HepG2 (cell line): ENCODE results near the gene PFN1. TPM values are rescaled to one million over a fixed set of nuclear protein-coding genes. Genes with fewer than 3 reads are reported as not detected.

Experiments
- ATAC-seq: fragments of 200-7000 bp; cut with Tn5 transposase; 3 replicates; pipeline ENCODE4 v1.9.1; 2020; ENCODE audit warnings: mild to moderate bottlenecking, moderate library complexity
- BruUV-seq: library from RNA; stranded (reverse); fragments of 400-500 nt; replicated peaks from 2 replicates; lab custom pipeline; 2021; lab: Mats Ljungman, UMichigan
- CTCF ChIA-PET: fragments of 300-600 bp; formaldehyde crosslinking; extraction: SDS; loops from one replicate; lab custom pipeline; 2021; ENCODE audit warnings: low total read pairs, inconsistent platforms, low intra/inter-chr PET ratio; lab: Yijun Ruan, JAX
- POLR2A ChIA-PET: fragments of 350-600 bp; sonication (Branson Sonifier 250); formaldehyde crosslinking; loops from one replicate; lab custom pipeline; 2020; ENCODE audit warnings: antibody characterized with exemption, inconsistent platforms; lab: Yijun Ruan, JAX
- DNase-seq: peaks from one replicate; pipeline ENCODE4 v3.0.0-alpha.2; 2015; ENCODE audit warnings: low spot score
- FAIRE-seq: peaks from 3 replicates; lab custom pipeline; 2011; peaks lifted over from hg19 to GRCh38; lab: Jason Lieb, UNC
- H2AFZ ChIP-seq: one replicate; pipeline ENCODE4 v1.6.1; 2011; ENCODE audit warnings: low read length, inconsistent platforms
- H3K27ac ChIP-seq: fragments of 300-600 bp; 3 replicates; pipeline ENCODE4 v1.8.0; 2011; ENCODE audit warnings: mixed run types, mild to moderate bottlenecking, mixed read lengths, low read length, inconsistent platforms; ENCODE audit not compliant: insufficient read depth; ENCODE audit errors: extremely low read length
- H3K27me3 ChIP-seq, 2 experiments: fragments of 200-600 bp in 1 of 2; 2 replicates in 1 of 2; 3 replicates in 1 of 2; pipeline versions ENCODE4 v1.6.0 to v1.8.0; 2011; ENCODE audit warnings: low read length in 2 of 2, mild to moderate bottlenecking in 2 of 2, moderate library complexity in 2 of 2, inconsistent platforms in 1 of 2; ENCODE audit not compliant: insufficient read depth in 2 of 2, control insufficient read depth in 1 of 2
- H3K36me3 ChIP-seq, 2 experiments: fragments of 200-600 bp in 1 of 2; replicated peaks in 1 of 2; 2 replicates in 1 of 2; 3 replicates in 1 of 2; pipeline versions ENCODE4 v1.5.1 to v1.8.0; 2011; ENCODE audit warnings: low read length in 2 of 2, inconsistent platforms in 1 of 2; ENCODE audit not compliant: insufficient read depth in 2 of 2, control insufficient read depth in 1 of 2
- H3K4me1 ChIP-seq: 2 replicates; pipeline ENCODE4 v1.5.1; 2012; ENCODE audit warnings: low read length, inconsistent platforms; ENCODE audit not compliant: insufficient read depth
- H3K4me2 ChIP-seq: 2 replicates; pipeline ENCODE4 v1.6.0; 2011; ENCODE audit warnings: low read depth, low read length, inconsistent platforms
- H3K4me3 ChIP-seq, 3 experiments: fragments of 200-600 bp in 1 of 3; sonication (generic), shearing (Covaris generic) in 1 of 3; replicated peaks in 1 of 3; 2 replicates each; pipeline ENCODE4 v1.5.1; 2011 to 2016; ENCODE audit warnings: low read length in 3 of 3, inconsistent platforms in 2 of 3, low read depth in 2 of 3, mild to moderate bottlenecking in 2 of 3, control low read depth in 1 of 3, mixed read lengths in 1 of 3; ENCODE audit not compliant: insufficient read depth in 1 of 3
- H3K79me2 ChIP-seq: one replicate; pipeline ENCODE4 v1.6.1; 2011; ENCODE audit warnings: low read length, inconsistent platforms; ENCODE audit not compliant: insufficient read depth
- H3K9ac ChIP-seq: 2 replicates; pipeline ENCODE4 v1.6.0; 2011; ENCODE audit warnings: mild to moderate bottlenecking, low read depth, low read length, inconsistent platforms; ENCODE audit not compliant: insufficient read depth
- H3K9me3 ChIP-seq: 2 replicates; pipeline ENCODE4 v1.5.1; 2012; ENCODE audit warnings: mild to moderate bottlenecking, low read length
- H4K20me1 ChIP-seq: 2 replicates; pipeline ENCODE4 v1.6.0; 2011; ENCODE audit warnings: inconsistent platforms, mild to moderate bottlenecking, low read length, moderate library complexity; ENCODE audit not compliant: insufficient read depth
- IKZF5 ChIP-seq: IDR thresholded peaks from 2 replicates; pipeline ENCODE4 v1.6.1; 2018; ENCODE audit warnings: missing genetic modification reagents, mild to moderate bottlenecking, missing compliant biosample characterization
- KDM3A ChIP-seq: IDR thresholded peaks from 2 replicates; pipeline ENCODE4 v1.6.1; 2018; ENCODE audit warnings: low read depth, missing compliant biosample characterization
- SETDB1 ChIP-seq: sonication (generic); formaldehyde crosslinking; IDR thresholded peaks from 2 replicates; pipeline ENCODE4 v1.5.1; 2020; ENCODE audit warnings: missing genetic modification reagents, mild to moderate bottlenecking, borderline replicate concordance
- ZFP41 ChIP-seq: sonication (generic); formaldehyde crosslinking; IDR thresholded peaks from 2 replicates; pipeline ENCODE4 v1.4.0; 2020; ENCODE audit warnings: mild to moderate bottlenecking, missing genetic modification reagents, borderline replicate concordance
- ZNF205 ChIP-seq: IDR thresholded peaks from 2 replicates; pipeline ENCODE4 v1.6.1; 2018; ENCODE audit warnings: missing biosample characterization, missing genetic modification reagents
- ZNF512 ChIP-seq: sonication (generic); formaldehyde crosslinking; IDR thresholded peaks from 2 replicates; pipeline ENCODE4 v1.4.0; 2020; ENCODE audit warnings: mild to moderate bottlenecking, missing genetic modification reagents
- ZNF543 ChIP-seq: sonication (generic); formaldehyde crosslinking; IDR thresholded peaks from 2 replicates; pipeline ENCODE4 v1.4.0; 2020; ENCODE audit warnings: mild to moderate bottlenecking, missing genetic modification reagents
- whole genome bisulfite sequencing: methylation state at CpG from one replicate; pipeline ENCODE4 v1.1.6; 2017; ENCODE audit warnings: low lambda C conversion rate; 5-methylcytosine and 5-hydroxymethylcytosine counted together
- in situ Hi-C: cut with HindIII; loops from 2 replicates; pipeline ENCODE4 v1.10.0; 2017; ENCODE audit warnings: low pct_unique_long_range_greater_than_20kb; ENCODE audit not compliant: extremely low pct_ligation_motif_present
- intact Hi-C: fragments of 100-400 bp; cut with micrococcal nuclease; formaldehyde crosslinking; loops from one replicate; pipeline ENCODE4 v1.10.0; 2022; ENCODE audit not compliant: unreplicated experiment
- polyA plus RNA-seq, 8 experiments: library from polyadenylated mRNA; depleted of rRNA in 3 of 8; stranded (reverse) in 7 of 8; unstranded in 1 of 8; fragments of >200 nt; fragmentation: Illumina TruSeq in 4 of 8; extraction: Trizol in 4 of 8; gene quantifications; 2 replicates each; pipeline versions ENCODE4 v1.2.1 to v1.2.3, GENCODE V29; 2011 to 2016; ENCODE audit warnings: low read depth in 4 of 8, missing spikeins in 1 of 8, mixed read lengths in 1 of 8; ENCODE audit not compliant: insufficient read depth in 1 of 8
- total RNA-seq, 5 experiments: library from RNA; depleted of rRNA; stranded (reverse); fragments of >200 nt; fragmentation: Illumina TruSeq; extraction: Trizol; gene quantifications; 2 replicates each; pipeline ENCODE4 v1.2.3, GENCODE V29; 2016; ENCODE audit warnings: low read depth in 1 of 5

Gene PFN1
- total and polyA plus RNA-seq, 2 of the 13 experiments (the other 11 are each of a cell fraction or from before 2014, with no cell fraction given), result 494 to 613 TPM

GRCh38 chr17:4986951-4987766 lies 38.8 kb upstream of the PFN1 start, which contains the start of gene CAMTA2 (continued):
- TF ChIP-seq ZNF205, result peak; percentile 48; the same call in 1 of the 2 replicates
- no peak for TF ChIP-seq SETDB1 (CRISPR knock-in tag)

GRCh38 chr17:4986403-4986802 lies 38.1 kb upstream of the PFN1 start:
- Histone ChIP-seq H2AFZ (no peak overlapping the region), H3K4me3 (peak overlapping the region; percentile 80 to 87 (median 84)), H3K27ac (peak overlapping the region; percentile 55), H3K79me2 (no peaks in the 10 kb centered on the region), H3K36me3 (peaks cover 3% of the 10 kb centered on the region in 2 experiments; a peak in 2 of 5 replicates), H3K9ac (peak overlapping the region; percentile 70), H4K20me1 (no peaks in the 10 kb centered on the region), H3K4me2 (peak overlapping the region; percentile 94), H3K4me1 (peaks cover 30% of the 10 kb centered on the region), H3K27me3 (no peaks in the 10 kb centered on the region), H3K9me3 (no peaks in the 10 kb centered on the region)
- 0 out of 2 replicates have a peak, but pooled peaks have one; percentile 35 for TF ChIP-seq ZNF543
- no peak for TF ChIP-seq ZFP41 (CRISPR knock-in tag)
- 0 out of 2 replicates have a peak, but pooled peaks have one; percentile 6 for TF ChIP-seq IKZF5
- TF ChIP-seq KDM3A, result no peak
- TF ChIP-seq ZNF512 (CRISPR knock-in tag), result no peak
- ATAC-seq, result peak; percentile 54
- ChIA-PET CTCF (interaction anchor here (1.2 to 2.0 kb wide), 2 partner anchors 76 to 77 kb away, joined by 3 to 7 read pairs; no protein-coding TSS in a partner anchor), POLR2A (interaction anchor here (0.7 to 5.6 kb wide), 8 partner anchors 12 to 77 kb away, joined by 3 to 78 read pairs (median 6); partner anchors contain the start of genes INCA1, KIF1C, RNF167 and SLC25A11)
- intact Hi-C loops, result loop anchor here (2.0 kb wide), 1 partner anchor 76 kb away; no protein-coding TSS in a partner anchor
- in situ Hi-C loops, result no loop called here
- DNase-seq, result no peak
- BruUV-seq, result TSS peak; percentile 48
- FAIRE-seq, result peak; percentile 53
- WGBS, result 24% methylated on average over 2 of the region's 5 CpGs
